GM21423 (cell line): ENCODE measurements around the gene GMDS.

Source experiments
- ATAC-seq: cut with Tn5 transposase; IDR thresholded peaks from one replicate; pipeline ENCODE4 v1.9.1; 2021; ENCODE audit warnings: mild to moderate bottlenecking, moderate library complexity; ENCODE audit not compliant: unreplicated experiment

GMDS gene

GRCh38 chr6:2181567-2181966 is 63.8 kb downstream of the GMDS start:
- ATAC-seq = no peak

- ATAC-seq = no peak
These were observed 65.5 kb downstream of the GMDS start for GRCh38 chr6:2179950-2180349.

- no peak for ATAC-seq
These were observed 66.2 kb downstream of the GMDS start for GRCh38 chr6:2179241-2179640.

GRCh38 chr6:2178125-2178524 is 67.3 kb downstream of the GMDS start:
- ATAC-seq = no peak

GRCh38 chr6:2175825-2176224 is 69.6 kb downstream of the GMDS start:
- ATAC-seq = no peak

GRCh38 chr6:2173203-2173961 is 72.0 kb downstream of the GMDS start:
- ATAC-seq = no peak

GRCh38 chr6:2171728-2172127 is 73.7 kb downstream of the GMDS start:
- no peak for ATAC-seq

- no peak for ATAC-seq
These were observed 76.9 kb downstream of the GMDS start for GRCh38 chr6:2168480-2168879.

- ATAC-seq = no peak
These were observed 78.7 kb downstream of the GMDS start for GRCh38 chr6:2166717-2167116.

- ATAC-seq = no peak
These were observed 80.1 kb downstream of the GMDS start for GRCh38 chr6:2165286-2165685.

GRCh38 chr6:2164481-2164880 is 80.9 kb downstream of the GMDS start:
- ATAC-seq = no peak

GRCh38 chr6:2162079-2162445 is 83.3 kb downstream of the GMDS start:
- no peak for ATAC-seq

- ATAC-seq = no peak
These were observed 86.7 kb downstream of the GMDS start for GRCh38 chr6:2158596-2159271.

GRCh38 chr6:2157441-2158127 is 87.8 kb downstream of the GMDS start:
- ATAC-seq = peak; percentile 61

- ATAC-seq = no peak
These were observed 90.2 kb downstream of the GMDS start for GRCh38 chr6:2155206-2155605.

GRCh38 chr6:2149361-2150006 is 95.9 kb downstream of the GMDS start:
- no peak for ATAC-seq

GRCh38 chr6:2148748-2149147 is 96.7 kb downstream of the GMDS start:
- ATAC-seq = no peak

GRCh38 chr6:2147766-2148448 is 97.5 kb downstream of the GMDS start:
- ATAC-seq = no peak

- ATAC-seq = no peak
These were observed 98.1 kb downstream of the GMDS start for GRCh38 chr6:2147261-2147660.

- ATAC-seq = no peak
These were observed 101.2 kb downstream of the GMDS start for GRCh38 chr6:2144210-2144609.
